ENCODE data around the gene NR2F2.

The NR2F2 gene

GRCh38 chr15:96297783-96298182, 32.7 kb upstream of the NR2F2 start:
- Histone ChIP-seq H3K79me2 (ENCODE audit: control insufficient read depth, insufficient read depth, low read length, poor library complexity) (no peaks in the 10 kb centered on the region), H2BK5ac (ENCODE audit: low read depth, low read length, poor library complexity) (no peak overlapping the region), H2BK12ac (ENCODE audit: low read length) (no peak overlapping the region), H3K4me2 (ENCODE audit: low read length) (no peak overlapping the region), H2AFZ (ENCODE audit: insufficient read depth, low read length, poor library complexity) (no peak overlapping the region), H3K4me1 (ENCODE audit: control insufficient read depth in 1 of 2, insufficient read depth in 2 of 2, low read length in 2 of 2) (peaks cover 0 to 4% of the 10 kb centered on the region in 2 experiments), H3K9ac (ENCODE audit: low read length) (no peak overlapping the region), H2AK5ac (ENCODE audit: low read length) (no peak overlapping the region), H3K4ac (ENCODE audit: low read depth, low read length) (no peak overlapping the region), H3K18ac (ENCODE audit: low read length) (no peak overlapping the region), H3K36me3 (ENCODE audit: control insufficient read depth in 1 of 2, insufficient read depth in 2 of 2, low read length in 2 of 2) (peaks cover 0 to 2% of the 10 kb centered on the region in 2 experiments), H3K27me3 (ENCODE audit: insufficient read depth, low read length) (no peaks in the 10 kb centered on the region), H3K27ac (ENCODE audit: low read depth, low read length) (no peak overlapping the region), H3K14ac (ENCODE audit: low read length) (no peak overlapping the region), H3K4me3 (ENCODE audit: low read depth, low read length) (no peak overlapping the region), H4K91ac (ENCODE audit: low read depth, low read length) (no peak overlapping the region), H4K12ac (ENCODE audit: low read depth, low read length) (no peak overlapping the region), H3K9me3 (ENCODE audit: insufficient read depth, low read depth, low read length) (no peaks in the 10 kb centered on the region), H4K8ac (ENCODE audit: low read depth, low read length) (no peak overlapping the region), H3K23ac (ENCODE audit: low read length) (no peak overlapping the region), H3K79me1 (ENCODE audit: low read length) (no peaks in the 10 kb centered on the region), H2BK120ac (ENCODE audit: insufficient read depth, low read length, poor library complexity) (no peak overlapping the region)
- DNase-seq, result no peak
- WGBS (ENCODE audit: extremely low coverage, insufficient coverage, insufficient read length), result no CpG with 5 or more reads among the region's 4 CpGs

GRCh38 chr15:96298217-96298616, 32.3 kb upstream of the NR2F2 start:
- Histone ChIP-seq H3K36me3 (ENCODE audit: control insufficient read depth in 1 of 2, insufficient read depth in 2 of 2, low read length in 2 of 2) (peaks cover 0 to under 1% of the 10 kb centered on the region in 2 experiments), H2BK120ac (ENCODE audit: insufficient read depth, low read length, poor library complexity) (no peak overlapping the region), H4K8ac (ENCODE audit: low read depth, low read length) (no peak overlapping the region), H2AK5ac (ENCODE audit: low read length) (no peak overlapping the region), H3K18ac (ENCODE audit: low read length) (no peak overlapping the region), H3K79me1 (ENCODE audit: low read length) (no peaks in the 10 kb centered on the region), H3K9me3 (ENCODE audit: insufficient read depth, low read depth, low read length) (no peaks in the 10 kb centered on the region), H3K79me2 (ENCODE audit: control insufficient read depth, insufficient read depth, low read length, poor library complexity) (no peaks in the 10 kb centered on the region), H3K9ac (ENCODE audit: low read length) (no peak overlapping the region), H4K91ac (ENCODE audit: low read depth, low read length) (no peak overlapping the region), H2AFZ (ENCODE audit: insufficient read depth, low read length, poor library complexity) (no peak overlapping the region), H2BK5ac (ENCODE audit: low read depth, low read length, poor library complexity) (no peak overlapping the region), H3K4me1 (ENCODE audit: control insufficient read depth in 1 of 2, insufficient read depth in 2 of 2, low read length in 2 of 2) (peaks cover 0 to 2% of the 10 kb centered on the region in 2 experiments), H3K4me3 (ENCODE audit: low read depth, low read length) (no peak overlapping the region), H3K27ac (ENCODE audit: low read depth, low read length) (no peak overlapping the region), H2BK12ac (ENCODE audit: low read length) (no peak overlapping the region), H3K4me2 (ENCODE audit: low read length) (no peak overlapping the region), H3K23ac (ENCODE audit: low read length) (no peak overlapping the region), H4K12ac (ENCODE audit: low read depth, low read length) (no peak overlapping the region), H3K27me3 (ENCODE audit: insufficient read depth, low read length) (no peaks in the 10 kb centered on the region), H3K4ac (ENCODE audit: low read depth, low read length) (no peak overlapping the region), H3K14ac (ENCODE audit: low read length) (no peak overlapping the region)
- DNase-seq, result no peak
- no CpG with 5 or more reads among the region's 2 CpGs for WGBS (ENCODE audit: extremely low coverage, insufficient coverage, insufficient read length)

GRCh38 chr15:96300836-96301235, 29.7 kb upstream of the NR2F2 start:
- Histone ChIP-seq H3K27me3 (ENCODE audit: insufficient read depth, low read length) (no peaks in the 10 kb centered on the region), H3K4ac (ENCODE audit: low read depth, low read length) (no peak overlapping the region), H3K9ac (ENCODE audit: low read length) (no peak overlapping the region), H2BK5ac (ENCODE audit: low read depth, low read length, poor library complexity) (no peak overlapping the region), H3K4me2 (ENCODE audit: low read length) (no peak overlapping the region), H3K4me1 (ENCODE audit: control insufficient read depth in 1 of 2, insufficient read depth in 2 of 2, low read length in 2 of 2) (peaks cover 0 to 2% of the 10 kb centered on the region in 2 experiments), H2AK5ac (ENCODE audit: low read length) (no peak overlapping the region), H3K23ac (ENCODE audit: low read length) (no peak overlapping the region), H3K79me2 (ENCODE audit: control insufficient read depth, insufficient read depth, low read length, poor library complexity) (no peaks in the 10 kb centered on the region), H3K36me3 (ENCODE audit: control insufficient read depth in 1 of 2, insufficient read depth in 2 of 2, low read length in 2 of 2) (no peaks in the 10 kb centered on the region), H2BK12ac (ENCODE audit: low read length) (no peak overlapping the region), H3K18ac (ENCODE audit: low read length) (no peak overlapping the region), H3K27ac (ENCODE audit: low read depth, low read length) (no peak overlapping the region), H4K8ac (ENCODE audit: low read depth, low read length) (no peak overlapping the region), H4K12ac (ENCODE audit: low read depth, low read length) (no peak overlapping the region), H3K79me1 (ENCODE audit: low read length) (no peaks in the 10 kb centered on the region), H3K14ac (ENCODE audit: low read length) (no peak overlapping the region), H2AFZ (ENCODE audit: insufficient read depth, low read length, poor library complexity) (no peak overlapping the region), H3K9me3 (ENCODE audit: insufficient read depth, low read depth, low read length) (no peaks in the 10 kb centered on the region), H2BK120ac (ENCODE audit: insufficient read depth, low read length, poor library complexity) (no peak overlapping the region), H3K4me3 (ENCODE audit: low read depth, low read length) (no peak overlapping the region), H4K91ac (ENCODE audit: low read depth, low read length) (no peak overlapping the region)
- DNase-seq, result no peak
- WGBS (ENCODE audit: extremely low coverage, insufficient coverage, insufficient read length), result no CpG with 5 or more reads among the region's 5 CpGs

- Histone ChIP-seq H3K4me1 (ENCODE audit: control insufficient read depth in 1 of 2, insufficient read depth in 2 of 2, low read length in 2 of 2) (peaks cover 0 to 2% of the 10 kb centered on the region in 2 experiments), H3K18ac (ENCODE audit: low read length) (no peak overlapping the region), H3K36me3 (ENCODE audit: control insufficient read depth in 1 of 2, insufficient read depth in 2 of 2, low read length in 2 of 2) (no peaks in the 10 kb centered on the region), H3K4ac (ENCODE audit: low read depth, low read length) (no peak overlapping the region), H2AK5ac (ENCODE audit: low read length) (no peak overlapping the region), H3K4me3 (ENCODE audit: low read depth, low read length) (no peak overlapping the region), H4K12ac (ENCODE audit: low read depth, low read length) (no peak overlapping the region), H2BK12ac (ENCODE audit: low read length) (peak overlapping the region; percentile 9), H3K23ac (ENCODE audit: low read length) (no peak overlapping the region), H2AFZ (ENCODE audit: insufficient read depth, low read length, poor library complexity) (no peak overlapping the region), H3K27me3 (ENCODE audit: insufficient read depth, low read length) (no peaks in the 10 kb centered on the region), H3K4me2 (ENCODE audit: low read length) (no peak overlapping the region), H3K14ac (ENCODE audit: low read length) (no peak overlapping the region), H3K27ac (ENCODE audit: low read depth, low read length) (no peak overlapping the region), H2BK5ac (ENCODE audit: low read depth, low read length, poor library complexity) (no peak overlapping the region), H2BK120ac (ENCODE audit: insufficient read depth, low read length, poor library complexity) (no peak overlapping the region), H3K79me1 (ENCODE audit: low read length) (no peaks in the 10 kb centered on the region), H4K91ac (ENCODE audit: low read depth, low read length) (no peak overlapping the region), H3K9me3 (ENCODE audit: insufficient read depth, low read depth, low read length) (no peaks in the 10 kb centered on the region), H4K8ac (ENCODE audit: low read depth, low read length) (no peak overlapping the region), H3K79me2 (ENCODE audit: control insufficient read depth, insufficient read depth, low read length, poor library complexity) (no peaks in the 10 kb centered on the region), H3K9ac (ENCODE audit: low read length) (no peak overlapping the region)
- no CpG with 5 or more reads among the region's 9 CpGs for WGBS (ENCODE audit: extremely low coverage, insufficient coverage, insufficient read length)
- DNase-seq, result no peak
These were observed 26.9 kb upstream of the NR2F2 start for GRCh38 chr15:96303503-96304056.

All from trophoblast cell (in vitro differentiated cells and primary cell).